Femur (tissue), 1 donor: Measurements from ENCODE around the gene TIAM1.
A peak's percentile ranks its signal among the peaks of the same experiment; 100 is the strongest.

Source experiments
- DNase-seq: peaks from one replicate; pipeline ENCODE4 v3.0.0-alpha.2; 2017

Gene TIAM1

DNA sequence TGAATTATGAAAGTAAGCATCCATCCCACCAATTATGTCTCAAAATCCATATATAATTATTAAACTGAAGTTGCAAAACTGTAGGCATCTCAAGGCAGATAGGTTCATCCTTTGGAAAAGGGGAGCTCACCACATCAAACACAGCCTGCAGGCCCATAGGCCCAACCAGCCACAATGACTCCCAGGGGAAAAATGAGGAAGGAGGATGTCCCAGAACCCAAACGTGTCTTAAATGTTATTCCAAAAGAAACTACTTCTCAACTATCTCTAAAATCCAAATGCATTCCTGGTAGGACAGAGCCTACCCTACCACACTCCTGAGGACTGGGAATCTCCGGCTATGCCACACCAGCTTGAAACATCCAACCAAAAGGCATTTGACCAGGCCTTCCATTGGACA, 12.8 kb downstream of the TIAM1 start:
- DNase-seq, result no peak

DNA sequence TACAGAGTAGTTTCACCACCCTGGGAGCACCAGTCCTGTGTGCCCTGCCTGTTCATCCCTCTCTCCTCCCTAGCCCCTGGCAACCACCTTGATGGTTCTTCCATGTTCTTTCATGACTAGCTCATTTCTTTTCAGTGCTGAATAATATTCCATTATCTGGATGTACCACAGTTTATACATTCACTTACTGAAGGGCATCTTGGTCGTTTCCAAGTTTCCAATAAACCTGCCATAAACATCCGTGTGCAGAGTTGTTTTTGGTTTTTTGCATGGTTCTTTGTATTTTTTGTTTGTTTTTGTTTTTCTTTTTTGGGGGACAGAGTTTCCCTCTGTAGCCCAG, 13.9 kb downstream of the TIAM1 start:
- DNase-seq, result no peak

DNA sequence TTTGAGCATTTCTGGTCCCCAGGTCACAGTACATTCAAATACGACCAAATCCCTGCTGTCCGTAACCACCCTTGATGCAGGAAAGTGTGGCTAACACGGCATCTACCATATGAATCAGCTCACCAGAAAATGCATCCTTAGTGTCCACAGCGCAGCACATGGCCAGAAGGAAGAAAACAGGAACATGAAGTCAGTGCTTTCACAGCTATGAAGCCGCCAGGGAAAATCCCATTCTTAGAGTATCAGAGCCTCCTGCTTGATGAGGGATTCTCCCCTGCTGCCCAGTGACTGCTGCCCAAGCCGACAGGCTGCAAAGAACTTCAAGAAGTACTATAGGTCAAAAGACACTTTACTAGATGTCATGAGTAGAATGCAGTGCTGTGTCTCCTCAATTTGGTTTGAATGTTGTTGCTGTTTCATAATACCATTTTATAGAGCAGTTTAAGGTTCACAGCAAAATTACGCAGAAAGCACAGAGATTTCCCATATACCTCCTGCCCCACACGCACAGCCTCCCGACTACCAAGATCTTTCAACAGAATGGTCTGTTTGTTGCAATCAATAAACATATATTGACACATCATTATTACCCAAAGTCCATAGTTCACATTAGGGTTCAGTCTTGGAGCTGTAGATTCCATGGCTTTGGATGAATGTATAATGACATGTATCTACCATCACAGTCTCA, 14.5 kb downstream of the TIAM1 start:
- DNase-seq, result no peak

DNA sequence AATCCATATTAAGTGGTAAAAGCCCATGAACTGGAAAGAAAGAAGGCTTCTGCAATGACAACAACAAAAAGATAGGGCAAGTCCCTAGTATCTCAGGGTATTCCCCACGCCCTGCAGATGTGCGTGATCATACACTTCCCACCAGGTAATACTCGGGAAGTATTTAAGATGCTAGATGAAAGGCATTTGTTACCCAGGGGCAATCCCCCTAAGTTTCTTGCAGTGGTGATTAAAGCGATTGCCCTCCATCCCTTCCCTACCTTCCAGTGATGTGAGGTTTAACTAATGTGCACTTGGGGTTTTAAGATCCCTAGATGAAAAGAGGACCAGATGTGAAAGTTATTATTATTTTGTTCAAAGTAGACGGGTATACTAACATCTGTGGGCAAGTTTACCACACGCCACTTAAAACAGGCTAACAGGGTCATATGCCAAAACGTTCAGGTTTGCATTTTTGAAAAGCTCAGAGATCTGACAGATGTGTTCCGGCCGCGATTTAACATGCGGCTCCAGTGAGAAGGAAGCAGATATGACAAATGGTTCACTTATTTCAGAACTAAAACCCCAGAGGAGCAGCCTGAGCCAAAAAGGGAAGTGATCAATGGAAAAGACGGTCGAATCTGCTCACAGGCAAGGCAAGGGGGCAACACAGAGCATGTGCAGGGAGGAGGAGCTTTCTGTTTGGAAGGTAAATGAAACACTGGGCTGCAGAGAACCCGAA, 17.4 kb downstream of the TIAM1 start:
- peak; percentile 43 for DNase-seq

DNA sequence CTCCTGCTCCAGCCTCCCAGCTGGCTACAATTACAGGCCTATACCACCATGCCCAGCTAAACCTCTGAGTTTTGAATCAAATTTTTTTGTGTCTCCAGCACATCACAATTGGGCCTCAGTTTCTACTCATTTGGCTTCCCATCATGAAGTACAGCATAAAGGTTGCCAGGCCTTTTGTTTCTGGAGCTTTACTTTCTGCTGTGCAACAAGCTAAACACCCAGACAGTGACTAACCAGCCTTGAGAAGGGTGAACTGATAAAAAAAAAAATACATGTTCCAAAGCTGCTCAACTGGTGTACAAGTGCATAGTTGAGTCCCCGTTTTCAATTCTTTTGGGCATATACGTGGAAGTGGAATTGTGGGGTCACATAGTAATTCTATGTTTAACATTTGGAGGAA, 25.1 kb downstream of the TIAM1 start:
- no peak for DNase-seq

DNA sequence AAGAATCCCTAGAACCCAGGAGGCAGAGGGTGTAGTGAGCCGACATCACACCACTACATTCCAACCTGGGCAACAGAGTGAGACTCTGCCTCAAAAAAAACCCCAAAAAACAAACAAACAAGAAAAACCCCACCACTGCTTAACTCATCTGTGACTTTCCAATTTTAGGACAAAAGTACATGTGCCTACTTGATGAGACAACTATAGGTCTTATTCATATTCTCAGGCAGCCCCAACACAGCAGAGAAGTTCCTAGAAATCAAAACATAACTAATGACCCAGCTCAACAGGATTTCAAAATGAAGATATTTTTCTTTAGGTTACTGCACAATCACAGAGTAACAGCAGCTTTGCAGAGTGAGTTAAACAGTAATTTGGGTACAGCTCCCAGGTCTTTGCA, 26.4 kb downstream of the TIAM1 start:
- no peak for DNase-seq

DNA sequence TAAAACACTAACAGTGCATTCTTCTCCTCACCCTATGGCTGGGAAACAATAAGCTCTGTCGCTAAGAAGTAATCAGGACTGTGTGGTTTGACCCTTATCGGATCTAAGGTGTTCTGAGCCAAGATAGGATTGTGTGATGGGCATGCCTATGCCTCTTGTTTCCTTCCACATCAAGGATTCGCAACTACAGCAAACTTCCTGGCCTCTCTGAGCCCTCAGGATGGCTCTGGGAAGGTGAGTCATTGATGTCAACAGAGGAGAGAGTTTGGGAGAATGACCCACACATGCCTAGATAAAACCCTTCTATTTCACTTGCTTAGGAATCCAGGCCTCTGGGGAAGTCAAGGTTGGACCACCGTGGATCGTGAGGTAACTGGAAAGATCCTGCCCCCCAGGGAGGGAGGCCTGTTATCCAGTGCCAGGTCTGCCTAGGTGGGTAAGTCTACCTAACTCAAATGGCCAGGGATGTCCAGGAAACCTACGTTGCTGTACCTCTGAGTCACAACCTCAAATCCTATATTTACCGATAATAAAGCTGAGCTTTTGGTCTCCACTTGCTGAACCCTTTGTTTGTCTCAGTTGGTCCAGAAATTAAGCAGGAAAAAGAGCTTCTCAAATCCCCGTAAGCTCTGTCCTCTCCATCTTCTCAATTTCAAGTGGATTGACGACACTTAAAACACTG, 27.4 kb downstream of the TIAM1 start:
- DNase-seq, result no peak

DNA sequence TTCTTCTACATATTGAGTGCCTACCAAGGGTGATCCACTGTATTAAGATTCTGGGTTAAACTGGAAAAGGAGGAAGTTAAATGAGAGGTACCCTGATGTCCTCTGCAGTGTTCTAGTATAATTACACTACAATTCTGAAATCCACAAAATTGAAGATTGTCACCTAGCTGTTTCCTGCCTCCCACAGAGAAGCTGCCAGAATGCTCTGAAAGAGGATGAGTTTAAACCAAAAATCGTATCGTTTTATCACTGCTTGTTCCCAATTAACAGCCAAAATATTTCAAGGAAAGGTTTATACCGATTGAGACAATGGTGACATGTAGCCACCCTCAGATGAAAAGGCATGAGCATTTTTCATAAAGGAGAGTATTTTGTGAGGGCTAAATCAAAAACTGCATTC, 28.0 kb downstream of the TIAM1 start:
- no peak for DNase-seq

DNA sequence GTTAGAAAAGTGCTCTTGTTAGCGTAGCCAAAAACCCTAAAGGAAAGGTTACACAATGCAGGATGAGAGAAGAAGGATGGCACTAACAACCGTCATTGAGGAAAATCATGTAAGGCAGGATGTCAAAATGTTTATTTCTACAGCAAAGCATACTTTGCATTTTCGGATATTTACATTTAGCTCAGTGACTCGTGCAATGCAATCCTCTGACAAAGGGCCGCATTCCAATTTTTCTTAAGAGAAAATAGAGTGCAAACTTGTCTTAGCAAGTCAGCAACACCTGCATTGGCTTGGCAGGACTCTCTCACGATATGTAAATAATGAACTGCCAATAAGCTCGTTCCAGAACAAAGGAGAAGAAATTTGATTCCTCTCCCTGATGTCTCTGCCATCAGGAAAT, 33.3 kb downstream of the TIAM1 start:
- no peak for DNase-seq

DNA sequence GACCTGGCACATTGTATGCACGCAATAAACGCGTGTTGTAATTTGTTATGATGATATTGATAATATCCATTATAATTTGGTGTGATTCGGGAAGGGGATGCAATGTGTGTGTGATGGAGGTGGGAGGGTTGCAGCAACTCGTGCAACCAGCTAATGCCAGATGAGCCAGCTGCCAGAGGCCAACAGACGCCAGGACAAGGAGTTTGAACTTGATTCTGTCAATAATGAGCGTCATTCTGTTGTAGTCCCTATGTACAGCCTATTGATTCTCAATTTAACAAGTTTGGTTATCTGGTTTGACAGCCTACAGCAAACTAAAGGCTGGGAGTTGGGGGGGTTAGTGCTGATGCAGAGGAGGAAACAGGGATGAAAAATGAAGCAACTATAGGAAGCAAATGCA, 35.5 kb downstream of the TIAM1 start:
- DNase-seq, result no peak

DNA sequence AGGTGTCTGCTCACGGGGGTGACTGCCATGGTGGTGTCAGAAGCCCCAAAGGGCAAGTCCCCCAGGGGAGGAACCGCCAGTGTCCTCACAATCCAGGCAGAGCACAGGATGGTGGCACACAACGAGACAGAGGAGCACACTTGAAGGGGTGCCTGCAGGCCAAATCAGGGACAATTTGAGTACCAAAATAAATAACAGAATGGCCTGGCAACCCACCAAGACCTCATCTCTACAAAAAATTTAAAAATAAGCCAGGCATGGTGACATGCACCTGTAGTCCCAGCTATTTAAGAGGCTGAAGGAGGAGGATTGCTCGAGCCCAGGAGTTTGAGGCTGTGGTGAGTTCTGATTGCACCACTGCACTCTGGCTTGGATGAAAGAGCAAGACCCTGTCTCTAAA, 38.2 kb downstream of the TIAM1 start:
- DNase-seq, result no peak

DNA sequence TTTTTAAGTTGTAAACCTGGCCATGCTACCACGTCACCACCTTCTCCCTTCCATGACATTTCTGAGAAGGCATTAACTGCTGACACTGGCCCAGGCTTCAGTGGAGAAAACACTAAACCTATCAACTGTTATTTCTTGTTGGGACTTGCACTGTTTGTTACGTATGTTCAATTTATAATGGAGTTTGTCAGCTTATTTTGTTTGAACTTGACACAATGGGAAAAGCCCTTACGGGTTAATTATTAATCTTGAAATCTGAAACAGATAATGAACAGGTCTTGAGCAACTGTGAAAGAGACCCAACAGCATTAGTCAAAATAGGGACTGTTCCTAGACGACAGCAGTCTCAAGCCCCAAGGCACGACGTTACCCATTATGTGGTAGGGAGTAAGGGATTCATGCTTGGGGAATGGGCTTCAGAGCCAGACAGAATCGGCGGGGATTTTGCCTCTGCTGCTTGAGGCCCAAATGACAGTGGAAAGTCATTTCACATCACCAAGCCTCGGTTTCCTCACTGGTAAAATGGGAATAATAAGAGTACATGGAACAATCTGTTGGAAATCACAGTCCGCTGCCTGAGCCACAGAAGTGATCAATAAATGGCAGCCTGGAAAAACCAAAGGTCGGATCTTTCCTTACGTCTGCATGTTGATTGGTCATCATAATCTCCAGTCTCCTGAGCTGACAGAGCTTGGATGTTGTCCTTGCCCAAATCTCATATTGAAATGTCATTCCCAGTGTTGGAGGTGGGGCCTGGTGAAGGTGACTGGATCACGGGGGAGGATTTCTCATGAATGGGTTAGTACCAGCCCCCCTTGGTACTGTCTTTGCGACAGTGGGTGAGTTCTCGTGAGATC, 44.5 kb downstream of the TIAM1 start:
- no peak for DNase-seq

DNA sequence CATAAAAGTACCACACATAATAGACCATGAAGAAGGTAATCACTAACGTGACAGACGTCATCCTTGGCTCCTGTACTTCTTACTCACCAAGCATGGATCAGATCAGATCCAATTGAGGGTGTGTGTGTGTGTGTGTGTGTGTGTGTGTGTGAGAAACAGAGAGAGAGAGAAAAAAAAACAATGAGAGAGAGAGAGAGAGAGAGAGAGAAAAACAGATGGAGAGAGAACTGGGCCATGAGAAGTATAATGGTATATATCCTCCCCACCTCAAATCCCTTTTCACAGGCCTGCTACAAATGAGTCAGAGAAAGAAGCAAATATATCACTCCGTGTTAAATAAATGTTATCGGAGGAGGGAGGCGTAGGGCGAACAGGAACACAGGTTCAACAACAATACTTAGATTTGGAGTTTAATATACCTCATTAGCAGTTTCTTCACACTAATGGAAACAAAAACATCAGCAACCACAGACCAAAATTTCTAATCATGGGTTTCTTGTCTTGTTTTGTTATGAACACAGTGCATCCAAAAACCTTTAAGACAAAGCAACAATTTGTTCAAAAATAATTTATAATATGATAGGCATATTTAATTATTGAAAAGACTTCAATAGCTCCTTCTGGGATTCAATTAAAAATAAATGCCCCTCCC, 45.3 kb downstream of the TIAM1 start:
- no peak for DNase-seq

DNA sequence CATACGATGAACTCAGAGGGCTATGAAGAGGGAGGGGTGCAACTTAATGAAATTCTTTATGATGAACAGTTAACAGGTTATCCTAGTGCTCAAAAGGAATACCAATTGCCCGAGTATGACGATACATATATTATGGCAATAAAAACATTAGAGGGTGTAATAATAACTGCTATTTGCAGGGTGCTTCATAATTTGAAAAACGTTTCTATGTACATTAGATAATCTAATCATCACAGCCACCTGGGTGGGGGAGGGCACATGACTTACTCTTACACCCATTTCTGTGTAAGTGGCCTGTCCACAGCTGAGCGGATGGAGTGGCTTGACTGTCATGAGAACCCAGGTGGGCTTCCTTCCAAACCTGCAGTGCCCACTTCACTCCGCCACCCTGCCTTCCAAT, 46.3 kb downstream of the TIAM1 start:
- no peak for DNase-seq

DNA sequence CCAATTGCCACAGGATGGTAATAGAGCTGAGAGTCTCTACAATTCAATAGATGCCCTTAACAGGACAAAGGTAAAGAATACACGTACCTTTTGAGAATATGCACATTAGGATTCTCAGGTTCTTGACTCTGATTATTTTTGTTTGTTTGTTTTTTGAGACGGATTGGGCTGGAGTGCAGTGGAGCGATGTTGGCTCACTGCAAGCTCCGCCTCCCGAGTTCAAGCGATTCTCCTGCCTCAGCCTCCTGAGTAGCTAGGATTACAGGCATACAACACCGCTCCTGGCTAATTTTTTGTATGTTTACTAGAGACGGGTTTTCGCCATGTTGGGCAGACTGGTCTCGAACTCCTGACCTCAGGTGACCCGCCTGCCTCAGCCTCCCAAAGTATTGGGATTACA, 48.4 kb downstream of the TIAM1 start:
- DNase-seq, result no peak

DNA sequence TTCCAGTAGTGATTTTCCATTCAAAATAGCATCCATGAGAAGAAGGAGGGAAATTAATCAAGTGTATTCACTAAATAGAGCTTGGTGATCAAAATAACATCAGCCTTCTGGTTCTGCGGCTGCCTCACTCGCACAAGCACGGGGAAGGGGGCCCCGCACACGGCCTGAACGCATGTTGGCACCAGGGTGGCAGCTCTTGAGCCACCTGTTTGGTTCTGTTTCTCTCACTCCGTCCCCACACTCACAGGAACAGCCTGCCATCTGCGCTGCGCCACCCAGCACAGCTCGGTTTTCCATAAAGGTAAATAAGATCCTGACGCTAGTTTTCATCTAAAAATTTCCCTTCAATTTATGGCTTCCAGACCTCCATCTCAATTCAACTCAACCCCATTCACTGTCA, 49.4 kb downstream of the TIAM1 start:
- no peak for DNase-seq

DNA sequence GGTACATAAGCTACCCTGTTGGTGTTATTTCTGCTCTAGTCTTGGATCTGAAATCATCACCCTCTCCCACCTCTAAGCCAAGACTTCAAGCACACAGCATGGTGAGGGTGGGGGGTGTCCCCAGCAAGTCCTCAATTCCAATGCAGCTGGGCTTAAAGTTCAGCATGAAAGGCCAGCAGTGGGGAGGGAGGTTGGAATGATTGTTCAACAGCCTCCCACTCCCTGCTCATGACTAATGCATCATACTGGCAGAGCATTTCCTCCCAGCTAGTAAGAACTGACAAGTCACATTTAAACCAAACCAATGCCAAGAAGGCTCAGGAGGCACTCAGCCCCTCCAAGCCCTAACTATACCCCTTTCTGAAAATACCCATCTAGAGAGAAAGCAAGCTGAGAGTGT, 50.1 kb downstream of the TIAM1 start:
- no peak for DNase-seq

DNA sequence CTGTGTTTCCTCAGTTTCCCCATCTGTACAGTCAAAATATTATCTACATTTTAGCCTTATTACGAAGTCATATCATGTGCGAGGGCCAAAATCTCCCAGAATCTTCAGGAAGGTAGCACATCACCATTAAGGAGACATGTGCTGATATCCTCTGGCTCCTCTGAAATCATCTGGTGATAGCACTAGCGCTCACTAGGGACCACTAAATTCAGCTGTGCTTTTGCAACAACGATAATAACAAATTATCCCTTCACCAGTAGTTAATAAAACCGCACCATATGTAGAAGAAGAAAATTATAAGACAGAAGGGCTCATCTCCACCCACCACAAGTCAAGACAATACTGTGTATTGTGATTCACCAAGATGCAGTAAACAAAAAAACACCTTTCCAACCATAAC, 53.3 kb downstream of the TIAM1 start:
- no peak for DNase-seq

DNA sequence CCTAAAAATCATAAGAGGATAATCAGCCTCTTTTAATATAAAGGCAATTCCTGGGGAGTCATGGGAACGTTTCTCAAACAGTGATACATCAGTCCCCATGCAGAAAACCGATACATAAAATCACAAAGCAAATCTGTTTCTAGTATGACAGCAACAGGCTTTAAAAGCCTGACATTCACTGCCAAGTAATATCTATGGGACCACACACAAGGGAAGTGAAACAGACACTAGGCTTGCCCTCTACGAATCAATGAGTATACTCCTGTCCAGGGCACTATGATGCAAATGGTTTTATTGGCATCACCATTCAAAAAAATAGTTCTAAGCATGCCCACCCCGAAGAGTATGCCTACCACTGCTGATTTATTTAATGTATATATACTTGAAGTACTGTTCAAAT, 54.4 kb downstream of the TIAM1 start:
- DNase-seq, result no peak

DNA sequence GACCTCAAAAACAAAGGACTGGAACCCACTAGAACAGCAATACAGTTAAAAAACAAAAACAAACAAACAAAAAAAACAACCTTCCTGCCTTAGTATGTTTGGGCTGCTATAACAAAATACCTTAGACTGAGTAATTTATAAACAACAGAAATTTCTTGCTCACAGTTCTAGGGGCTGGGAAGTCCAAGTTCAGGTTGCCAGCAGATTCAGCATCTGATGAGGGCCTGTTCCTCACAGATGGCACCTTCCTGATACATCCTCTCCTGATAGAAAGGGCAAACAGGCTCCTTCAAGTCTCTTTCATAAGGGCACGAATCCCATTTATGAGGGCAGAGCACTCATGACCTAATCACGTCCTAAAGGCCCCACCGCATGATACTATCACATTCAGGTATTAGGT, 55.9 kb downstream of the TIAM1 start:
- no peak for DNase-seq

DNA sequence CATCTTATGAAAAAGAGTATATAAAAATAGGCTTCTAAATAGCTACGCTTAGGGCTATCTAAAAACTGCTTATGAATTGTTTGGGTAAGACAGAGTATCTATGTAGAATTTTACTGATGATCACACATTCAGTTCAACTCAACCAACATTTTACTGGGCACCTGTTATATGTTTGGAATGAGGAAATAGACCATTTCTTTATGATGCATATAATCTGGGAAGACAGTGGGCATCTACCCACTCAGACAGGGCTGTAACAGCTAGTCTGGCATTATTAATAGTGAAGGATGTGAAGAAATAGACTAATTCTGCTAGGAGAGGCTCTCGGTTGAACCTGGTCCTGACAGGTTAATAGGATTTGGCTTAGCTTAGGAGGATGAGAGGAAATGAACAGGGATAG, 56.9 kb downstream of the TIAM1 start:
- DNase-seq, result no peak

DNA sequence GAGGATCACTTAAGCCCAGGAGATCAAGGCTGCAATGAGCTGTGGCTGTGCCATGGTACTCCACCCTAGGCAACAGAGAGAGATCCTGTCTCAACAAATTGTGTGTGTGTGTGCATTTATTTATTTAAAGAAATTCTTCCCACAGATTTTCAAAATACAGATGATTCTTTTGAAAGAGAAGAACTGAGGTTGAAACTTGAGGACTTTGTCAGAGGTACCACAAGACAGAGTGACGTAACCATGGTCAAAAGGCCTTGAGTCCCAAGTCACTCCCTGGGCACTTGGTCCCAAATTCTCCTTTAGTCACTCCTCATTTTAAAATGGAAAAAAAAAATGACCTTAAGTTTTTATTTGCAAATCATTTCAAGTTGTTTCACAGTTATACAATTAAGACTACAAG, 57.4 kb downstream of the TIAM1 start:
- no peak for DNase-seq

DNA sequence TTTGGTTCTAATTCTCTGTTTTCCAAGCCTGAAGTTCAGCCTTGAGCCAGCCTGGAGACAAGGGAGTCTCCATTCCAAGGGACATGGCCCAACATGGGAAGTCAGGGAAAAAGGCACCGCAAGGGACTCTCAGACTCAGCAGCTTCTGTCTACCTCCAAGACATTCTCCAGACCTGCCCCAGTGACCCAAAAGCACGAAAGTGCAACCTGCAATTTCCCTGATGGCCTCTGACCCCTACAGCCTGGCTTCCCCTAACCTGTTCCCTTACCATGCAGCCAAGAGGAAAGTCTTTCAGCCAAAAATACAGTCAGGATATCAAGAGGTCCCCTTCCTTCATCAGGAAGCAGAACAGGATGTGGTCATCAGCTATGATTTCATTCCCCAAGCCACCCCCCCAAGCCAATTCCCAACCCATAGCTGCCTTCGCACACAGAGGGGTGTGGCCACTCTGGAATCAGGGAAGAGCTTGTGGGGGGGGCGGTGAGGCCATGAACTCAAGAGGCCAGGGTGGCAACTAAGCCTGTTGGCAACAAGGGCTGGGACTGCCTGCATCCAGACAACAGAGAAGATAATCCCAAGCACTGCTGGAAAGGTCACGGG, 59.2 kb downstream of the TIAM1 start:
- DNase-seq, result no peak
